ENCODE data around the gene BLACAT1.

GRCh38 chr1:205504311-205505075, 48.6 kb upstream of the BLACAT1 start, which contains the start of gene CDK18:
- no peak for TF ChIP-seq CTCF (IDR thresholded peaks at IDR 0.05)
- TF ChIP-seq POLR2A (IDR thresholded peaks at IDR 0.05), result no peak
